GM12878 (cell line): Measurements from ENCODE around the gene HEG1.

Experiments used
- BHLHE40 ChIP-seq, 2 experiments: fragments of 450-650 bp in 1 of 2; IDR thresholded peaks; 2 replicates each; pipeline ENCODE4 v1.6.1; 2011 to 2017; ENCODE audit warnings: low read depth in 2 of 2, borderline replicate concordance in 1 of 2, improper control_type of control experiment in 1 of 2, low read length in 1 of 2, mild to moderate bottlenecking in 1 of 2
- CTCF ChIP-seq, 3 experiments: IDR thresholded peaks in 2 of 3; conservative IDR thresholded peaks in 1 of 3; 2 replicates each; pipeline ENCODE4 v1.5.1; 2011; ENCODE audit warnings: low read depth in 3 of 3, low read length in 3 of 3, mild to moderate bottlenecking in 3 of 3, control low read depth in 2 of 3, moderate library complexity in 2 of 3, inconsistent platforms in 1 of 3, mixed read lengths in 1 of 3; ENCODE audit not compliant: control insufficient read depth in 2 of 3, insufficient read depth in 1 of 3; ENCODE audit errors: extremely low read depth in 1 of 3
- EZH2 ChIP-seq: IDR thresholded peaks from 2 replicates; pipeline ENCODE4 v1.6.1; 2012; ENCODE audit warnings: low read depth, mild to moderate bottlenecking, control low read depth, inconsistent platforms, low read length, borderline replicate concordance; ENCODE audit not compliant: control insufficient read depth
- POLR2AphosphoS5 ChIP-seq: IDR thresholded peaks from 2 replicates; pipeline ENCODE4 v1.6.1; 2011; ENCODE audit warnings: mild to moderate bottlenecking, low read length, inconsistent platforms

- TF ChIP-seq POLR2AphosphoS5 (no peak), EZH2 (no peak), BHLHE40 (IDR thresholded peaks at IDR 0.05; ENCODE audit: borderline replicate concordance in 1 of 2, low read depth in 2 of 2, low read length in 1 of 2) (no peak), CTCF (IDR thresholded peaks at IDR 0.05 in 2 of 3, conservative IDR thresholded peaks at IDR 0.05 in 1 of 3; ENCODE audit: control insufficient read depth in 2 of 3, extremely low read depth in 1 of 3, insufficient read depth in 1 of 3, low read depth in 3 of 3, low read length in 3 of 3) (no peak)
Measured at GRCh38 chr3:124972457-124972856, 83.3 kb downstream of the HEG1 start.
